Dermis blood vessel endothelial cell (primary cell): ENCODE measurements around the gene IGSF23. TPM values are rescaled to one million over a fixed set of nuclear protein-coding genes. Genes with fewer than 3 reads are reported as not detected.
"Not testable (repeated sequence)": the region's sequence is repeated elsewhere in the genome, so short reads cannot be mapped to it uniquely, and the experiment has no call there.

ENCODE experiments used
- DNase-seq: peaks from one replicate; pipeline ENCODE4 v3.0.0; 2010
- total RNA-seq: library from RNA; depleted of rRNA; stranded (reverse); fragments of >200 nt; gene quantifications from 2 replicates; pipeline ENCODE4 v1.2.3, GENCODE V29; 2014

The IGSF23 gene
- total RNA-seq, 1 donor from 2014 or later: not detected

GRCh38 chr19:44614313-44614712 is 950 bp downstream of the IGSF23 start:
- no peak for DNase-seq

- DNase-seq: no peak
Observed at GRCh38 chr19:44615863-44616247, 2.5 kb downstream of the IGSF23 start.

- DNase-seq: no peak
Observed at GRCh38 chr19:44617110-44617880, 3.9 kb downstream of the IGSF23 start.

GRCh38 chr19:44618640-44619357 is 5.4 kb downstream of the IGSF23 start:
- no peak for DNase-seq

- DNase-seq: no peak
Observed at GRCh38 chr19:44620667-44621066, 7.3 kb downstream of the IGSF23 start.

- DNase-seq: no peak
Observed at GRCh38 chr19:44621367-44621766, 8.0 kb downstream of the IGSF23 start.

- DNase-seq: peak; percentile 87
Observed at GRCh38 chr19:44623080-44623479, 9.7 kb downstream of the IGSF23 start.

GRCh38 chr19:44623626-44624025 is 10.3 kb downstream of the IGSF23 start:
- no peak for DNase-seq

- DNase-seq: no peak
Observed at GRCh38 chr19:44624840-44625354, 11.5 kb downstream of the IGSF23 start.

- peak; percentile 46 for DNase-seq
Observed at GRCh38 chr19:44625637-44626036, 12.3 kb downstream of the IGSF23 start.

GRCh38 chr19:44626048-44626624 is 12.8 kb downstream of the IGSF23 start:
- peak; percentile 95 for DNase-seq

GRCh38 chr19:44627631-44628030 is 14.3 kb downstream of the IGSF23 start:
- no peak for DNase-seq

- no peak for DNase-seq
Observed at GRCh38 chr19:44628793-44629192, 15.4 kb downstream of the IGSF23 start.

GRCh38 chr19:44631611-44632010 is 18.2 kb downstream of the IGSF23 start:
- DNase-seq: not testable (repeated sequence)

- peak; percentile 32 for DNase-seq
Observed at GRCh38 chr19:44634058-44634457, 20.7 kb downstream of the IGSF23 start.

GRCh38 chr19:44634785-44635184 is 21.4 kb downstream of the IGSF23 start:
- DNase-seq: no peak

GRCh38 chr19:44635581-44636438 is 22.4 kb downstream of the IGSF23 start:
- no peak for DNase-seq

GRCh38 chr19:44636439-44637389 is 23.4 kb downstream of the IGSF23 start:
- DNase-seq: no peak

- DNase-seq: no peak
Observed at GRCh38 chr19:44637390-44637764, 24.0 kb downstream of the IGSF23 start.

- peak; percentile 40 for DNase-seq
Observed at GRCh38 chr19:44640518-44640917, 27.2 kb downstream of the IGSF23 start.

GRCh38 chr19:44641501-44642265 is 28.3 kb downstream of the IGSF23 start:
- DNase-seq: no peak
